Endothelial cell of umbilical vein (primary cell): ENCODE results near the gene C22orf39. TPM values are rescaled to one million over a fixed set of nuclear protein-coding genes. Genes with fewer than 3 reads are reported as not detected.

ENCODE experiments used
- BruUV-seq: library from RNA; stranded (reverse); fragments of 400-500 nt; replicated peaks from 2 replicates; lab custom pipeline; 2021; lab: Mats Ljungman, UMichigan
- CTCF ChIA-PET: fragments of 300-600, 350-600 bp; sonication (Branson Sonifier 250); formaldehyde crosslinking; loops from one replicate; lab custom pipeline; 2021; ENCODE audit warnings: antibody characterized with exemption, inconsistent platforms; lab: Charles Lee
- POLR2A ChIA-PET: fragments of 300-600, 350-600 bp; sonication (Branson Sonifier 250); formaldehyde crosslinking; loops from one replicate; lab custom pipeline; 2021; ENCODE audit warnings: antibody characterized with exemption, inconsistent platforms; lab: Charles Lee
- DNase-seq: peaks from one replicate; pipeline ENCODE4 v3.0.0-alpha.2; 2011; ENCODE audit warnings: low read depth, low spot score
- FAIRE-seq: peaks from 2 replicates; lab custom pipeline; 2011; peaks lifted over from hg19 to GRCh38; lab: Jason Lieb, UNC
- H2AFZ ChIP-seq: 2 replicates; pipeline ENCODE4 v1.6.0; 2012; ENCODE audit warnings: low read depth, low read length, control low read depth, inconsistent platforms
- H3K27ac ChIP-seq: 2 replicates; pipeline ENCODE4 v1.5.1; 2011; ENCODE audit warnings: low read depth, mild to moderate bottlenecking, control low read depth, low read length, moderate library complexity; ENCODE audit not compliant: insufficient read depth
- H3K27me3 ChIP-seq, 2 experiments: 2 replicates each; pipeline versions ENCODE4 v1.6.0 to v1.6.1; 2011; ENCODE audit warnings: low read length in 2 of 2, mixed read lengths in 1 of 2; ENCODE audit not compliant: control insufficient read depth in 2 of 2, insufficient read depth in 2 of 2
- H3K36me3 ChIP-seq, 2 experiments: 2 replicates in 1 of 2; 3 replicates in 1 of 2; pipeline ENCODE4 v1.5.1; 2011; ENCODE audit warnings: low read length in 2 of 2, mild to moderate bottlenecking in 1 of 2, moderate library complexity in 1 of 2; ENCODE audit not compliant: control insufficient read depth in 2 of 2, insufficient read depth in 2 of 2; ENCODE audit errors: extremely low read depth in 1 of 2
- H3K4me1 ChIP-seq: 3 replicates; pipeline ENCODE4 v1.5.1; 2011; ENCODE audit warnings: mild to moderate bottlenecking, low read length; ENCODE audit not compliant: control insufficient read depth, insufficient read depth; ENCODE audit errors: extremely low read depth
- H3K4me2 ChIP-seq: 2 replicates; pipeline ENCODE4 v1.6.1; 2011; ENCODE audit warnings: low read length, control low read depth, mixed read lengths; ENCODE audit not compliant: insufficient read depth
- H3K4me3 ChIP-seq, 3 experiments: fragments of 200-600 bp in 1 of 3; sonication (generic), shearing (Covaris generic) in 1 of 3; replicated peaks in 1 of 3; 2 replicates each; pipeline ENCODE4 v1.5.1; 2011 to 2016; ENCODE audit warnings: control low read depth in 3 of 3, low read length in 3 of 3, mild to moderate bottlenecking in 2 of 3, inconsistent platforms in 1 of 3, low read depth in 1 of 3, moderate library complexity in 1 of 3; ENCODE audit not compliant: insufficient read depth in 1 of 3
- H3K79me2 ChIP-seq: 2 replicates; pipeline ENCODE4 v1.6.0; 2012; ENCODE audit warnings: low read length, inconsistent platforms; ENCODE audit not compliant: control insufficient read depth, insufficient read depth
- H3K9ac ChIP-seq: replicated peaks from 2 replicates; pipeline ENCODE3; 2011; ENCODE audit warnings: low read length, control low read depth; ENCODE audit not compliant: insufficient read depth; ENCODE audit errors: extremely low read depth
- H3K9me1 ChIP-seq: replicated peaks from 3 replicates; pipeline ENCODE4 v1.6.0; 2011; ENCODE audit warnings: mild to moderate bottlenecking, low read length; ENCODE audit not compliant: control insufficient read depth, insufficient read depth; ENCODE audit errors: extremely low read depth
- H3K9me3 ChIP-seq: replicated peaks from 2 replicates; pipeline ENCODE4 v1.5.1; 2012; ENCODE audit warnings: low read length, inconsistent platforms; ENCODE audit not compliant: control insufficient read depth, insufficient read depth
- H4K20me1 ChIP-seq: replicated peaks from 2 replicates; pipeline ENCODE3; 2011; ENCODE audit warnings: mild to moderate bottlenecking, low read length; ENCODE audit not compliant: control insufficient read depth, insufficient read depth; ENCODE audit errors: extremely low read depth
- EZH2 ChIP-seq: IDR thresholded peaks from 2 replicates; pipeline ENCODE4 v1.6.1; 2012; ENCODE audit warnings: borderline replicate concordance, low read depth, mild to moderate bottlenecking, moderate library complexity, low read length, inconsistent platforms; ENCODE audit not compliant: severe bottlenecking
- FOS ChIP-seq: IDR thresholded peaks from 2 replicates; pipeline ENCODE4 v1.6.1; 2011; ENCODE audit warnings: mild to moderate bottlenecking, low read length, moderate library complexity, borderline replicate concordance; ENCODE audit not compliant: insufficient read depth
- GATA2 ChIP-seq: IDR thresholded peaks from 2 replicates; pipeline ENCODE4 v1.7.0; 2011; ENCODE audit warnings: low read depth, mild to moderate bottlenecking, moderate library complexity, mixed read lengths, low read length; ENCODE audit not compliant: insufficient read length, insufficient read depth
- JUN ChIP-seq: IDR thresholded peaks from 2 replicates; pipeline ENCODE4 v1.6.1; 2011; ENCODE audit warnings: borderline replicate concordance, low read depth; ENCODE audit not compliant: insufficient read length, insufficient read depth
- MAX ChIP-seq: IDR thresholded peaks from 2 replicates; pipeline ENCODE4 v1.6.1; 2011; ENCODE audit not compliant: insufficient read depth, insufficient read length
- MYC ChIP-seq: IDR thresholded peaks from one replicate; pipeline ENCODE4 v1.6.1; 2011; ENCODE audit warnings: mild to moderate bottlenecking, low read depth, low read length
- POLR2A ChIP-seq: IDR thresholded peaks from 2 replicates; pipeline ENCODE4 v1.6.1; 2012; ENCODE audit warnings: low read depth, mild to moderate bottlenecking, control low read depth, low read length
- POLR2AphosphoS5 ChIP-seq: IDR thresholded peaks from 2 replicates; pipeline ENCODE4 v1.6.1; 2012; ENCODE audit warnings: low read depth, mild to moderate bottlenecking, control low read depth, low read length, moderate library complexity; ENCODE audit not compliant: insufficient read depth
- dilution Hi-C: fragments of 300-500 bp; cut with MboI; formaldehyde crosslinking; loops from one replicate; pipeline ENCODE4 v1.15.0; 2019; ENCODE audit warnings: low sequenced_read_pairs; ENCODE audit not compliant: extremely low pct_ligation_motif_present
- intact Hi-C: fragments of 100-400 bp; cut with micrococcal nuclease; formaldehyde crosslinking; loops from one replicate; pipeline ENCODE4 v1.10.0; 2022
- polyA plus RNA-seq, 4 experiments: library from polyadenylated mRNA; depleted of rRNA in 3 of 4; stranded (reverse) in 3 of 4; unstranded in 1 of 4; fragments of >200 nt; gene quantifications; 2 replicates each; pipeline versions ENCODE4 v1.2.1 to v1.2.3, GENCODE V29; 2011 to 2012; ENCODE audit warnings: missing spikeins in 1 of 4
- total RNA-seq: library from RNA; stranded (reverse); gene quantifications from 2 replicates; pipeline ENCODE4 v1.2.3, GENCODE V29; 2021

C22orf39 gene
- total and polyA plus RNA-seq, 2 donors (not counting 3 experiments of a cell fraction or from before 2014, with no cell fraction given), result 26.1 to 28.0 TPM

GRCh38 chr22:19407649-19408606 lies 39.6 kb downstream of the C22orf39 start:
- DNase-seq (no peak), FAIRE-seq (no peak)
- TF ChIP-seq GATA2 (no peak), EZH2 (no peak), POLR2A (no peak), FOS (no peak), POLR2AphosphoS5 (no peak), MYC (no peak), JUN (no peak), MAX (no peak)
- no peak overlapping the region for H3K27ac ChIP-seq
- no peak overlapping the region for H3K4me2 ChIP-seq
- no TSS peak for BruUV-seq
- H3K9ac ChIP-seq, result no peak overlapping the region
- H3K9me3 ChIP-seq, result no peaks in the 10 kb centered on the region
- no peaks in the 10 kb centered on the region for H3K27me3 ChIP-seq
- H4K20me1 ChIP-seq, result no peaks in the 10 kb centered on the region
- no peak overlapping the region for H3K4me3 ChIP-seq
- no peaks in the 10 kb centered on the region for H3K9me1 ChIP-seq
- H2AFZ ChIP-seq, result no peak overlapping the region
- intact Hi-C loops, result no loop called here
- dilution Hi-C loops, result no loop called here
- H3K4me1 ChIP-seq, result no peaks in the 10 kb centered on the region
- H3K36me3 ChIP-seq, result peaks cover 6 to 21% of the 10 kb centered on the region in 2 experiments
- POLR2A ChIA-PET, result no interaction called here
- peaks cover 21% of the 10 kb centered on the region for H3K79me2 ChIP-seq
- CTCF ChIA-PET, result no interaction called here
